Cardiac septum (tissue), 1 donor: ENCODE data around the gene CLPTM1. TPM values are rescaled to one million over a fixed set of nuclear protein-coding genes. Genes with fewer than 3 reads are reported as not detected.
A peak's percentile ranks its signal among the peaks of the same experiment; 100 is the strongest.

Experiments used
- DNase-seq: peaks from one replicate; pipeline ENCODE4 v3.0.0-alpha.2; 2020; ENCODE audit warnings: low spot score
- intact Hi-C: fragments of 100-400 bp; cut with DNase I; formaldehyde crosslinking; loops from one replicate; pipeline ENCODE4 v1.14.0; 2022
- total RNA-seq: library from RNA; stranded (reverse); fragmentation: NEBNext Ultra II Directional; extraction: Animal tissue kit (Norgen Biotek cat#: 25700); gene quantifications from one replicate; pipeline ENCODE4 v1.2.1, GENCODE V29; 2021
- donor health status: DM: no; HTN: no; CAD: no.

Gene CLPTM1
- total RNA-seq, 1 donor from 2014 or later = 87.4 TPM

DNA sequence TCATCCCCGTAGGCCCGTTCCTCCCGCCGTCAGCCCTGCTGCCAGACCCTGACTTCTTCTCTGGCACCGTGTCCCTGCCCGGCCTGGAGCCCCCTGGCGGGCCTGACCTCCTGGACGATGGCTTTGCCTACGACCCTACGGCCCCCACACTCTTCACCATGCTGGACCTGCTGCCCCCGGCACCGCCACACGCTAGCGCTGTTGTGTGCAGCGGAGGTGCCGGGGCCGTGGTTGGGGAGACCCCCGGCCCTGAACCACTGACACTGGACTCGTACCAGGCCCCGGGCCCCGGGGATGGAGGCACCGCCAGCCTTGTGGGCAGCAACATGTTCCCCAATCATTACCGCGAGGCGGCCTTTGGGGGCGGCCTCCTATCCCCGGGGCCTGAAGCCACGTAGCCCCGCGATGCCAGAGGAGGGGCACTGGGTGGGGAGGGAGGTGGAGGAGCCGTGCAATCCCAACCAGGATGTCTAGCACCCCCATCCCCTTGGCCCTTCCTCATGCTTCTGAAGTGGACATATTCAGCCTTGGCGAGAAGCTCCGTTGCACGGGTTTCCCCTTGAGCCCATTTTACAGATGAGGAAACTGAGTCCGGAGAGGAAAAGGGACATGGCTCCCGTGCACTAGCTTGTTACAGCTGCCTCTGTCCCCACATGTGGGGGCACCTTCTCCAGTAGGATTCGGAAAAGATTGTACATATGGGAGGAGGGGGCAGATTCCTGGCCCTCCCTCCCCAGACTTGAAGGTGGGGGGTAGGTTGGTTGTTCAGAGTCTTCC is 82.4 kb downstream of the CLPTM1 start:
- intact Hi-C loops = loop anchor here (2.0 to 5.0 kb wide), 2 partner anchors 37 to 40 kb away; partner anchors contain the start of genes GEMIN7, RELB and ZNF296
- no peak for DNase-seq

DNA sequence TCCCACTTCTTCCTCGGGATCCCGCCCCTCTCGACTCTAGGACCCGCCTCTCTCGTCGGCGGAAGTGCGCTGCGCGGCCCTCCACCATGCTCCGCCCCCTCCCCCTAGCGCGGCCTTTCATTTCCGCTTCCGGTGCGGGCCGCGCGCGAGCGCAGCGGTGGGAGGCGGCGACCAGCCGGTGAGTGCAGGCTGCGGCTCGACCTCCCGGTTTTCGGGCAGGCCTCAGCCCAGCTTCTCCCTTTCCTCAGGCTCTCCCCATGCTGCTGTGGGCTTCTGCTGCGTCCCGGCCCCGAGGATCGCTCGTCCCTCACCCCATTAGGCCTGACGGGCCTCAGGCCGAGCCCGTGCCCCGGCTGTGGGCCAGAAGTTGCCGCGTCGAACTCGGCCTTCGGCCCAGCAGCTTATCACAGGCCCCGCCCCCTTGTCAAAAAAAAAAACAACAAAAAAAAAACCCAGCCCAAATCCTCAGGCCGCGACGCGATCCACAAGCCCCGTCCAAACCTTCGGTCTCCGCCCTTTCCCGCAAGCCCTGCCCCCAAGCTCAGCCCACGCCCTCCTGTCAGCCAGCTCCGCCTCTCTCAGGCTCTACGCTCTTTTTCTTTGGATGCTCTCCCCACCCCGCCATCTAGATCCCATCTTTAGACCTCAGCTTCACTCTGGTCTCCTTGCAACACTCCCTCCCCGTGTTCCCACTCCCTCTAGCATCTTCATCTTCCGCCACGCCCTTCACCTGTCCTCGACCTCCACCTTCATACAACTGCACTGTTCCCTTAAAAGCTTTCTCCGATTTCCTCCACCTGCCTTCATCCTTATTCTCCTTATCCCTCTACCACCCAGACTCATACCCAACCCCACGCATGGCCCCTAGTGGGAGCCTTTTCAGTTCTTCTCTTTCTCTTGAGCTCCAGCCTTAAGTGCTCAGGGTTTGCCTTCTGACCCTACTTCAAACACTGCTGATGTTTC is 84.0 kb downstream of the CLPTM1 start, which contains the start of gene CLASRP:
Gene CLASRP (plus strand): TSS at position 115 of the 963 bp plus-strand sequence. CDS start 1,168 bp downstream, outside the sequence.
- intact Hi-C loops = loop anchor here (2.0 to 5.0 kb wide), 2 partner anchors 38 kb away; partner anchors contain the start of genes GEMIN7, RELB and ZNF296
- DNase-seq = peak; percentile 97

DNA sequence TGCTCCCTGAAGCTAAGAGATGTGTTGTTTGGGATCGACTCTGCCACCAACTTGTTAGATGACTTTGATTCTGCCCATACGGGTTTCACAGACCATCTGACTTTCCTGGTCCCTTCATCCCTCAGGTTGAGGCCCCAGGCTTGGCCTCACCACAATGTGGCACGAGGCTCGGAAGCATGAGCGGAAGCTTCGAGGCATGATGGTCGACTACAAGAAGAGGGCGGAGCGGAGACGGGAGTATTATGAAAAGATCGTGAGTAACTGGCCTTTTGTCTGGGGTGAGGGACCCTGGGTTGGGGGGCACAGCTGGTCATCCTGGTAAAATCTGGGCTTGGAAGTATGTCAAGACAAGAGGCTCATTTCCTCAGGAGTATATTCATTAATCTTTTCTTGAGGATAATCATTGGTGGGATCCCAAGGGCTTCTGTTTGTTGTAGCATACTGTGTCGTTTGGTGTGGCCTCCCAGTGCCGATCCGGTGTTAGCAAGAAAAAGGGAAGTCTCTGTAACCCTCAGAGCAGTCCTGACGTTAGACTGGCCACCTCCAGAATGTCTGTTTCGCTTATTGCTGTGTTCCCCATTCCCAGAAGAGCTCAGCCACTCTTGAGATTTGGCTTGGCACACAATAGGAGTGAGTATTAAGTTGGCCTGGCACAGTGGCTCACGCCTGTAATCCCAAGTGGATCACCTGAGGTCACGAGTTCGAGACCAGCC is 85.0 kb downstream of the CLPTM1 start:
- DNase-seq = no peak
- intact Hi-C loops = no loop called here

DNA sequence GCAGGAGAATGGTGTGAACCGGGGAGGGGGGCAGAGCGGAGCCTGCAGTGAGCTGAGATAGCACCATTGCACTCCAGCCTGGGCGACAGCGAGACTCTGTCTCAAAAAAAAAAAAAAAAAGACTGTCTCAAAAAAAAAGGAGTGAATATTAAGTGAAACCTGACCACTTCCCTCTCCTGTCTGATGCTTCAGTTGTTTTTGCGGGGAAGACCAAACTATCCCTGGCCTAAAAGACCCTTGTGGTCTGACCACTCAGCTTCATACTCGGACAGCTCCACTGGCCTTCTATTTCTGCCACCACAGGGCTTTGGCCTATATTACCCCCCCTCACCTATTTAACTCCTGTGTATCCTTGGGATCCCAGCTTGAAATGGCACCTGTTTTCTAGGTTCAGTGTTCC is 85.9 kb downstream of the CLPTM1 start:
- no peak for DNase-seq
- intact Hi-C loops = no loop called here

Other genes with a start within 250 kb of the CLPTM1 start
- 41.5 TPM for gene BCL3, start 206.7 kb upstream of the CLPTM1 start, total RNA-seq
- not detected for gene CBLC, start 177.5 kb upstream of the CLPTM1 start, total RNA-seq
- 86.8 TPM for gene BCAM, start 146.3 kb upstream of the CLPTM1 start, total RNA-seq
- 60.0 TPM for gene NECTIN2, start 109.1 kb upstream of the CLPTM1 start, total RNA-seq
- 43.0 TPM for gene TOMM40, start 64.1 kb upstream of the CLPTM1 start, total RNA-seq
- gene APOE, start 49.6 kb upstream of the CLPTM1 start, total RNA-seq = 26.6 TPM
- gene APOC1, start 40.8 kb upstream of the CLPTM1 start, total RNA-seq = 7.3 TPM
- not detected for gene APOC4, start 13.1 kb upstream of the CLPTM1 start, total RNA-seq
- not detected for gene APOC2, start 9.3 kb upstream of the CLPTM1 start, total RNA-seq
- 9.0 TPM for gene RELB, start 46.1 kb downstream of the CLPTM1 start, total RNA-seq
- 45.6 TPM for gene CLASRP, start 83.7 kb downstream of the CLPTM1 start, total RNA-seq
- 0.13 TPM for gene ZNF296, start 121.1 kb downstream of the CLPTM1 start, total RNA-seq
- 10.7 TPM for gene GEMIN7, start 123.9 kb downstream of the CLPTM1 start, total RNA-seq
- 18.6 TPM for gene PPP1R37, start 137.8 kb downstream of the CLPTM1 start, total RNA-seq
- gene NKPD1, start 205.6 kb downstream of the CLPTM1 start, total RNA-seq = not detected
- 19.9 TPM for gene TRAPPC6A, start 222.9 kb downstream of the CLPTM1 start, total RNA-seq
- gene BLOC1S3, start 223.4 kb downstream of the CLPTM1 start, total RNA-seq = 5.0 TPM